Ovary (tissue), 3 donors: ENCODE measurements around the gene HPCAL4.

Experiments used
- EP300 ChIP-seq: sonication (generic); formaldehyde crosslinking; IDR thresholded peaks from one replicate; pipeline ENCODE4 v1.6.1; 2017; ENCODE audit warnings: antibody characterized with exemption
- TF ChIP-seq, protein P1 (sequence below), 3 donors: fragments of 450-650 bp in 2 of 3; fragments of 200-600 bp in 1 of 3; IDR thresholded peaks; one replicate each; pipeline versions ENCODE4 v1.5.1 to v1.8.0; 2016 to 2022; ENCODE audit warnings: antibody characterized with exemption in 3 of 3, mild to moderate bottlenecking in 1 of 3
- donor health status: DM: no; HTN: no; CAD: no.

DNA sequence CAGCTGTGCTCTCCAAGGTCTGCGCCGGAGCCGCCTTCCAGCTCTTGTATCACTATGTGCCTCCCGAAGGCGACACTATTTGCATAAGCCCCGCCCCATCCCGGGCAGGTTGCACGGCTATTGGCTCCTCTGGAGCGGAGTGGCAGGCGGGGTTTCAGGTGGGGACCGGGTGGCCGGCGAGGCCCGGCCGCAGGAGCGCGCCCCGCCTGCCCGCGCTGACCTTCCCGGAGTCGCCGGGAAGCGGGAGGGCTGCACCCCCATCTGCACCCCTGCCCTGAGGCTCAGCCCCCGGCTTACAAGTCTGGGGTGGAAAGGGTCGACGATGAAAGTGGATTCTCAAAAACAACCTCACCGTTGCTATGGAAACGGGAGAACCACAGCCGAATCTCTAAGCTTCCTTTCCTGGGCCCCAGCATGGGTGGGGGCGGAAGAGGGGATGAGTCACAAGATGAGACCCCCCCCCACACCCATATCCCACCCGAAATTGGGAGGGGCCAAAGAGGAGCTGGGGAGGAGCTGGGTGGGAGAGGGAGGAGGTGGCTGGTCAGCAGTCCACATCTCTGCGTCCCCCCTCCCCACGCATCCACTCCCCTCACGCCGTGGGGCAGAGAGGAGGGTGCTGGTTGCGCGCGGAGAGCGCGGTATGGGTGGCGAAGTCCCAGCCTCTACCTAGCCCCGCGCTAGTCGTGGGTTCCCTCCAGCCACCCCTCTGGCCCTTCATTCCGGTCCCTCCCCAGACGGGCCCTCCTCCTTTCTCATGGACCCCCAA is at the start of gene HPCAL4:
- TF ChIP-seq, protein P1, sequence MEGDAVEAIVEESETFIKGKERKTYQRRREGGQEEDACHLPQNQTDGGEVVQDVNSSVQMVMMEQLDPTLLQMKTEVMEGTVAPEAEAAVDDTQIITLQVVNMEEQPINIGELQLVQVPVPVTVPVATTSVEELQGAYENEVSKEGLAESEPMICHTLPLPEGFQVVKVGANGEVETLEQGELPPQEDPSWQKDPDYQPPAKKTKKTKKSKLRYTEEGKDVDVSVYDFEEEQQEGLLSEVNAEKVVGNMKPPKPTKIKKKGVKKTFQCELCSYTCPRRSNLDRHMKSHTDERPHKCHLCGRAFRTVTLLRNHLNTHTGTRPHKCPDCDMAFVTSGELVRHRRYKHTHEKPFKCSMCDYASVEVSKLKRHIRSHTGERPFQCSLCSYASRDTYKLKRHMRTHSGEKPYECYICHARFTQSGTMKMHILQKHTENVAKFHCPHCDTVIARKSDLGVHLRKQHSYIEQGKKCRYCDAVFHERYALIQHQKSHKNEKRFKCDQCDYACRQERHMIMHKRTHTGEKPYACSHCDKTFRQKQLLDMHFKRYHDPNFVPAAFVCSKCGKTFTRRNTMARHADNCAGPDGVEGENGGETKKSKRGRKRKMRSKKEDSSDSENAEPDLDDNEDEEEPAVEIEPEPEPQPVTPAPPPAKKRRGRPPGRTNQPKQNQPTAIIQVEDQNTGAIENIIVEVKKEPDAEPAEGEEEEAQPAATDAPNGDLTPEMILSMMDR (IDR thresholded peaks at IDR 0.05): no peak
- TF ChIP-seq EP300: no peak
